ENCODE results near the gene RPGRIP1L.

RPGRIP1L gene

GRCh38 chr16:53600616-53601015 is 103.0 kb downstream of the RPGRIP1L start:
- DNase-seq (ENCODE audit: low read depth, low spot score) = no peak

- DNase-seq (ENCODE audit: low read depth, low spot score) = no peak
Observed at GRCh38 chr16:53600126-53600525, 103.5 kb downstream of the RPGRIP1L start.

- no peak for DNase-seq (ENCODE audit: low read depth, low spot score)
Observed at GRCh38 chr16:53599548-53599947, 104.1 kb downstream of the RPGRIP1L start.

- DNase-seq (ENCODE audit: low read depth, low spot score) = no peak
Observed at GRCh38 chr16:53598511-53599275, 105.0 kb downstream of the RPGRIP1L start.

- no peak for DNase-seq (ENCODE audit: low read depth, low spot score)
Observed at GRCh38 chr16:53597776-53598175, 105.9 kb downstream of the RPGRIP1L start.

- DNase-seq (ENCODE audit: low read depth, low spot score) = no peak
Observed at GRCh38 chr16:53588081-53588648, 115.5 kb downstream of the RPGRIP1L start.

- DNase-seq (ENCODE audit: low read depth, low spot score) = no peak
Observed at GRCh38 chr16:53583401-53583800, 120.3 kb downstream of the RPGRIP1L start.

- DNase-seq (ENCODE audit: low read depth, low spot score) = no peak
Observed at GRCh38 chr16:53581784-53582183, 121.9 kb downstream of the RPGRIP1L start.

- no peak for DNase-seq (ENCODE audit: low read depth, low spot score)
Observed at GRCh38 chr16:53580038-53580802, 123.4 kb downstream of the RPGRIP1L start.

- DNase-seq (ENCODE audit: low read depth, low spot score) = no peak
Observed at GRCh38 chr16:53576904-53577303, 126.8 kb downstream of the RPGRIP1L start.

GRCh38 chr16:53576210-53576609 is 127.4 kb downstream of the RPGRIP1L start:
- no peak for DNase-seq (ENCODE audit: low read depth, low spot score)

- no peak for DNase-seq (ENCODE audit: low read depth, low spot score)
Observed at GRCh38 chr16:53571763-53572162, 131.9 kb downstream of the RPGRIP1L start.

GRCh38 chr16:53566552-53567245 is 137.0 kb downstream of the RPGRIP1L start:
- no peak for DNase-seq (ENCODE audit: low read depth, low spot score)

GRCh38 chr16:53565296-53565863 is 138.3 kb downstream of the RPGRIP1L start:
- DNase-seq (ENCODE audit: low read depth, low spot score) = no peak

- no peak for DNase-seq (ENCODE audit: low read depth, low spot score)
Observed at GRCh38 chr16:53563426-53563825, 140.2 kb downstream of the RPGRIP1L start.

GRCh38 chr16:53561101-53561888 is 142.4 kb downstream of the RPGRIP1L start:
- peak; percentile 75 for DNase-seq (ENCODE audit: low read depth, low spot score)

- no peak for DNase-seq (ENCODE audit: low read depth, low spot score)
Observed at GRCh38 chr16:53559270-53559951, 144.2 kb downstream of the RPGRIP1L start.

GRCh38 chr16:53558710-53559109 is 144.9 kb downstream of the RPGRIP1L start:
- DNase-seq (ENCODE audit: low read depth, low spot score) = no peak

GRCh38 chr16:53556521-53556920 is 147.1 kb downstream of the RPGRIP1L start:
- DNase-seq (ENCODE audit: low read depth, low spot score) = no peak

- peak; percentile 72 for DNase-seq (ENCODE audit: low read depth, low spot score)
Observed at GRCh38 chr16:53549970-53550690, 153.5 kb downstream of the RPGRIP1L start.

Measured in iPS DF 19.7 (cell line).